Suprapubic skin (tissue), 3 donors: ENCODE data around the gene NSUN4.

Experiments used
- CTCF ChIP-seq, 2 donors: fragments of 200-600 bp in 1 of 2; fragments of 450-650 bp in 1 of 2; sonication (generic) in 1 of 2; IDR thresholded peaks; one replicate each; pipeline ENCODE4 v1.5.1; 2016 to 2019; ENCODE audit warnings: antibody characterized with exemption in 2 of 2, mild to moderate bottlenecking in 1 of 2, moderate library complexity in 1 of 2
- POLR2A ChIP-seq, 2 donors: fragments of 450-650 bp; IDR thresholded peaks; one replicate each; pipeline ENCODE4 v1.6.1; 2017; ENCODE audit warnings: antibody characterized with exemption in 2 of 2, mild to moderate bottlenecking in 2 of 2, moderate library complexity in 2 of 2

DNA sequence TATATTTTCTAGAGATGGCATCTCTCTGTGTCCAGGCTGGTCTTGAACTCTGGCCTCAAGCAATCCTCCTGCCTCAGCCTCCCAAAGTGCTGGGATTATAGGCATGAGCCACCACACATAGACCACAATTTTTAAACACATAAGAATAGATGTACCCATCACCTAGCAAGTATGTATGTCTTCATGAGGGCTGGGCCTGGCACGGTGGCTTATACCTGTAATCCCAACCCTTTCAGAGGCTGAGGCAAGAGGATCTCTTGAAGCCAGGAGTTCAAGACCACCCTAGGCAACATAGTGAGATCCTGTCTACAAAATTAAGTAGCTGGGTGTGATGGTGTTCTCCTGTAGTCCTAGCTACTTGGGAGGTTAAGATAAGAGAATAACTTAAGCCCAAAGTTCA, 23.3 kb upstream of the NSUN4 start:
- TF ChIP-seq POLR2A (IDR thresholded peaks at IDR 0.05) (no peak), CTCF (IDR thresholded peaks at IDR 0.05) (no peak)
